HCT116 (cell line): ENCODE results near the gene PI4KA. TPM values are rescaled to one million over a fixed set of nuclear protein-coding genes. Genes with fewer than 3 reads are reported as not detected.

Experiments
- ATAC-seq: fragments of 200-7000 bp; cut with Tn5 transposase; 2 replicates; pipeline ENCODE4 v1.9.1; 2020; ENCODE audit warnings: mild to moderate bottlenecking, moderate library complexity
- BruUV-seq: library from RNA; stranded (reverse); fragments of 400-500 nt; replicated peaks from 2 replicates; lab custom pipeline; 2021; lab: Mats Ljungman, UMichigan
- CTCF ChIA-PET: fragments of 300-600 bp; sonication (Branson Sonifier 250); formaldehyde crosslinking; loops from one replicate; lab custom pipeline; 2021; ENCODE audit warnings: antibody characterized with exemption; lab: Charles Lee
- POLR2A ChIA-PET: fragments of 300-600, 350-600 bp; sonication (Branson Sonifier 250); formaldehyde crosslinking; loops from one replicate; lab custom pipeline; 2021; ENCODE audit warnings: antibody characterized with exemption; lab: Charles Lee
- RAD21 ChIA-PET, 2 experiments: fragments of 300-600 bp; sonication (Branson Sonifier 250); formaldehyde crosslinking; loops; one replicate each; lab custom pipeline; 2023; ENCODE audit warnings: low total read pairs in 2 of 2; ENCODE audit not compliant: uncharacterized antibody in 2 of 2, unreplicated experiment in 2 of 2, low non-redundant PET in 1 of 2; lab: Charles Lee
- DNase-seq: peaks from one replicate; pipeline ENCODE4 v3.0.0-alpha.2; 2010; ENCODE audit warnings: low read depth, low spot score
- H2AFZ ChIP-seq: fragments of 200-600 bp; shearing (Covaris generic), sonication (generic); 2 replicates; pipeline ENCODE4 v1.6.1; 2017; ENCODE audit warnings: low read depth, mixed run types, mixed read lengths, antibody characterized with exemption, low read length; ENCODE audit not compliant: poor library complexity, severe bottlenecking
- H3K27ac ChIP-seq: 2 replicates; pipeline ENCODE4 v1.5.1; 2012; ENCODE audit warnings: low read depth, low read length
- H3K27me3 ChIP-seq: fragments of 200-600 bp; sonication (generic); 2 replicates; pipeline ENCODE4 v1.6.1; 2016; ENCODE audit warnings: mixed run types, low read length, mixed read lengths; ENCODE audit not compliant: insufficient read depth
- H3K36me3 ChIP-seq, 2 experiments: fragments of 200-500 bp in 1 of 2; fragments of 200-600 bp in 1 of 2; sonication (Bioruptor generic) in 1 of 2; sonication (generic) in 1 of 2; 2 replicates each; pipeline versions ENCODE4 v1.5.1 to v1.6.1; 2014 to 2016; ENCODE audit warnings: low read length in 2 of 2, inconsistent platforms in 1 of 2, mixed read lengths in 1 of 2, mixed run types in 1 of 2; ENCODE audit not compliant: insufficient read depth in 2 of 2, control insufficient read depth in 1 of 2
- H3K4me1 ChIP-seq, 2 experiments: fragments of 200-600 bp in 1 of 2; sonication (generic) in 1 of 2; 2 replicates each; pipeline versions ENCODE4 v1.5.1 to v1.6.1; 2012 to 2017; ENCODE audit warnings: low read length in 2 of 2, inconsistent platforms in 1 of 2, mild to moderate bottlenecking in 1 of 2, mixed read lengths in 1 of 2, mixed run types in 1 of 2, moderate library complexity in 1 of 2; ENCODE audit not compliant: insufficient read depth in 2 of 2, control insufficient read depth in 1 of 2
- H3K4me2 ChIP-seq: fragments of 200-600 bp; sonication (generic); 2 replicates; pipeline ENCODE4 v1.6.1; 2017; ENCODE audit warnings: mixed run types, low read length, mixed read lengths
- H3K4me3 ChIP-seq, 2 experiments: fragments of 200-600 bp in 1 of 2; sonication (generic) in 1 of 2; replicated peaks in 1 of 2; 2 replicates each; pipeline ENCODE4 v1.5.1; 2011 to 2016; ENCODE audit warnings: low read length in 2 of 2, control low read depth in 1 of 2, low read depth in 1 of 2, mild to moderate bottlenecking in 1 of 2, mixed read lengths in 1 of 2, mixed run types in 1 of 2
- H3K79me2 ChIP-seq: fragments of 200-600 bp; sonication (generic); 2 replicates; pipeline ENCODE4 v1.6.1; 2017; ENCODE audit warnings: mild to moderate bottlenecking, mixed run types, low read length, moderate library complexity, mixed read lengths; ENCODE audit not compliant: insufficient read depth
- H3K9ac ChIP-seq: fragments of 200-600 bp; sonication (generic); 2 replicates; pipeline ENCODE4 v1.6.1; 2016; ENCODE audit warnings: low read length, mixed read lengths
- H3K9me2 ChIP-seq: fragments of 200-600 bp; sonication (generic), shearing (Covaris generic); 2 replicates; pipeline ENCODE4 v1.6.1; 2017; ENCODE audit warnings: mixed run types, mild to moderate bottlenecking, moderate library complexity; ENCODE audit not compliant: insufficient read depth
- H3K9me3 ChIP-seq, 2 experiments: fragments of 200-500 bp in 1 of 2; fragments of 200-600 bp in 1 of 2; sonication (Bioruptor generic) in 1 of 2; sonication (generic) in 1 of 2; 2 replicates each; pipeline ENCODE4 v1.6.1; 2014 to 2017; ENCODE audit warnings: low read length in 2 of 2, mixed read lengths in 2 of 2, inconsistent platforms in 1 of 2, low read depth in 1 of 2, mild to moderate bottlenecking in 1 of 2, mixed run types in 1 of 2, moderate library complexity in 1 of 2; ENCODE audit not compliant: control insufficient read depth in 1 of 2, insufficient read depth in 1 of 2
- H4K20me1 ChIP-seq: fragments of 200-600 bp; sonication (generic), shearing (Covaris generic); 2 replicates; pipeline ENCODE4 v1.6.1; 2017; ENCODE audit warnings: mixed run types, mild to moderate bottlenecking, moderate library complexity; ENCODE audit not compliant: insufficient read depth
- CBX3 ChIP-seq: IDR thresholded peaks from 2 replicates; pipeline ENCODE4 v1.6.1; 2012; ENCODE audit warnings: low read depth
- CEBPB ChIP-seq: IDR thresholded peaks from 2 replicates; pipeline ENCODE4 v1.6.1; 2012; ENCODE audit warnings: low read depth
- ELF1 ChIP-seq: IDR thresholded peaks from 2 replicates; pipeline ENCODE4 v1.6.1; 2012; ENCODE audit warnings: low read depth, borderline replicate concordance
- EZH2 ChIP-seq: fragments of 200-600 bp; sonication (generic); IDR thresholded peaks from 2 replicates; pipeline ENCODE4 v1.6.1; 2017; ENCODE audit warnings: antibody characterized with exemption, mixed run types
- EZH2phosphoT487 ChIP-seq: fragments of 200-600 bp; IDR thresholded peaks from 2 replicates; pipeline ENCODE4 v1.6.1; 2018; ENCODE audit warnings: antibody characterized with exemption, borderline replicate concordance
- FOSL1 ChIP-seq: IDR thresholded peaks from 2 replicates; pipeline ENCODE4 v1.6.1; 2012; ENCODE audit warnings: low read depth
- JUND ChIP-seq: IDR thresholded peaks from 2 replicates; pipeline ENCODE4 v1.6.1; 2012
- MAX ChIP-seq: IDR thresholded peaks from 2 replicates; pipeline ENCODE4 v1.6.1; 2012
- POLR2A ChIP-seq: IDR thresholded peaks from 2 replicates; pipeline ENCODE4 v1.7.0; 2011; ENCODE audit warnings: borderline replicate concordance; ENCODE audit not compliant: insufficient read depth, insufficient read length; ENCODE audit errors: extremely low read depth
- POLR2AphosphoS5 ChIP-seq: IDR thresholded peaks from 2 replicates; pipeline ENCODE4 v1.6.1; 2011; ENCODE audit warnings: mild to moderate bottlenecking, low read depth, low read length, moderate library complexity
- RAD21 ChIP-seq: IDR thresholded peaks from 2 replicates; pipeline ENCODE4 v1.6.1; 2012; ENCODE audit warnings: low read depth, mild to moderate bottlenecking
- SIN3A ChIP-seq: IDR thresholded peaks from 2 replicates; pipeline ENCODE4 v1.6.1; 2012; ENCODE audit warnings: low read depth
- SP1 ChIP-seq: IDR thresholded peaks from 2 replicates; pipeline ENCODE4 v1.6.1; 2012; ENCODE audit warnings: low read depth
- YY1 ChIP-seq: IDR thresholded peaks from 2 replicates; pipeline ENCODE4 v1.6.1; 2011; ENCODE audit warnings: low read length, low read depth, moderate library complexity, mild to moderate bottlenecking; ENCODE audit not compliant: insufficient replicate concordance; ENCODE audit errors: extremely low read depth
- ZBTB33 ChIP-seq: IDR thresholded peaks from 2 replicates; pipeline ENCODE4 v1.6.1; 2011; ENCODE audit warnings: mild to moderate bottlenecking, low read length, moderate library complexity; ENCODE audit not compliant: insufficient replicate concordance; ENCODE audit errors: extremely low read depth
- intact Hi-C: fragments of 100-400 bp; cut with micrococcal nuclease; formaldehyde crosslinking; loops from 2 replicates; pipeline ENCODE4 v1.10.0; 2022
- total RNA-seq: library from RNA; stranded (reverse); gene quantifications from one replicate; pipeline ENCODE4 v1.2.1, GENCODE V29; 2021; ENCODE audit not compliant: unreplicated experiment

The PI4KA gene
- total RNA-seq, 1 experiment from 2014 or later, result 59.6 TPM

- TF ChIP-seq ZBTB33, result no peak
Measured at GRCh38 chr22:20660441-20661054, 198.1 kb downstream of the PI4KA start (continued).

- ChIA-PET RAD21 (no interaction called here), POLR2A (no interaction called here), CTCF (no interaction called here)
- Histone ChIP-seq H3K4me3 (no peak overlapping the region), H3K9me3 (no peaks in the 10 kb centered on the region), H3K79me2 (no peaks in the 10 kb centered on the region), H3K4me2 (no peak overlapping the region), H3K27ac (no peak overlapping the region), H3K9ac (no peak overlapping the region), H2AFZ (no peak overlapping the region), H3K36me3 (no peaks in the 10 kb centered on the region), H3K9me2 (no peaks in the 10 kb centered on the region), H3K27me3 (peaks cover 25% of the 10 kb centered on the region; the same call in 1 of the 2 replicates), H3K4me1 (no peaks in the 10 kb centered on the region), H4K20me1 (no peaks in the 10 kb centered on the region)
- no TSS peak for BruUV-seq
- DNase-seq, result no peak
- intact Hi-C loops, result no loop called here
- TF ChIP-seq CEBPB, result no peak
- TF ChIP-seq EZH2, result no peak
- TF ChIP-seq SIN3A, result no peak
- TF ChIP-seq FOSL1, result no peak
- TF ChIP-seq CBX3, result no peak
- no peak for TF ChIP-seq ZBTB33
- TF ChIP-seq POLR2A, result no peak
- TF ChIP-seq MAX, result no peak
- TF ChIP-seq YY1, result no peak
- no peak for TF ChIP-seq RAD21
- TF ChIP-seq ELF1, result no peak
- no peak for TF ChIP-seq POLR2AphosphoS5
- no peak for TF ChIP-seq JUND
- TF ChIP-seq SP1, result no peak
- no peak for TF ChIP-seq EZH2phosphoT487
- ATAC-seq, result no peak
Measured at GRCh38 chr22:20659920-20660319, 198.7 kb downstream of the PI4KA start.
